ENCODE measurements around the gene KRT73.

KRT73 gene

GRCh38 chr12:52605542-52605941 lies 12.8 kb downstream of the KRT73 start:
- TF ChIP-seq FOXM1 (IDR thresholded peaks at IDR 0.05; ENCODE audit: borderline replicate concordance, low read depth) (no peak), CEBPB (IDR thresholded peaks at IDR 0.05) (no peak), NFIC (IDR thresholded peaks at IDR 0.05) (no peak), ZBTB7A (IDR thresholded peaks at IDR 0.05; ENCODE audit: low read depth) (no peak), MAX (IDR thresholded peaks at IDR 0.05) (no peak), EGR1 (IDR thresholded peaks at IDR 0.05) (no peak), USF1 (IDR thresholded peaks at IDR 0.05) (no peak), YY1 (IDR thresholded peaks at IDR 0.05; ENCODE audit: low read depth) (no peak), RAD21 (IDR thresholded peaks at IDR 0.05; ENCODE audit: low read depth) (no peak), TEAD4 (IDR thresholded peaks at IDR 0.05) (no peak)
- TF ChIP-seq, protein P1, sequence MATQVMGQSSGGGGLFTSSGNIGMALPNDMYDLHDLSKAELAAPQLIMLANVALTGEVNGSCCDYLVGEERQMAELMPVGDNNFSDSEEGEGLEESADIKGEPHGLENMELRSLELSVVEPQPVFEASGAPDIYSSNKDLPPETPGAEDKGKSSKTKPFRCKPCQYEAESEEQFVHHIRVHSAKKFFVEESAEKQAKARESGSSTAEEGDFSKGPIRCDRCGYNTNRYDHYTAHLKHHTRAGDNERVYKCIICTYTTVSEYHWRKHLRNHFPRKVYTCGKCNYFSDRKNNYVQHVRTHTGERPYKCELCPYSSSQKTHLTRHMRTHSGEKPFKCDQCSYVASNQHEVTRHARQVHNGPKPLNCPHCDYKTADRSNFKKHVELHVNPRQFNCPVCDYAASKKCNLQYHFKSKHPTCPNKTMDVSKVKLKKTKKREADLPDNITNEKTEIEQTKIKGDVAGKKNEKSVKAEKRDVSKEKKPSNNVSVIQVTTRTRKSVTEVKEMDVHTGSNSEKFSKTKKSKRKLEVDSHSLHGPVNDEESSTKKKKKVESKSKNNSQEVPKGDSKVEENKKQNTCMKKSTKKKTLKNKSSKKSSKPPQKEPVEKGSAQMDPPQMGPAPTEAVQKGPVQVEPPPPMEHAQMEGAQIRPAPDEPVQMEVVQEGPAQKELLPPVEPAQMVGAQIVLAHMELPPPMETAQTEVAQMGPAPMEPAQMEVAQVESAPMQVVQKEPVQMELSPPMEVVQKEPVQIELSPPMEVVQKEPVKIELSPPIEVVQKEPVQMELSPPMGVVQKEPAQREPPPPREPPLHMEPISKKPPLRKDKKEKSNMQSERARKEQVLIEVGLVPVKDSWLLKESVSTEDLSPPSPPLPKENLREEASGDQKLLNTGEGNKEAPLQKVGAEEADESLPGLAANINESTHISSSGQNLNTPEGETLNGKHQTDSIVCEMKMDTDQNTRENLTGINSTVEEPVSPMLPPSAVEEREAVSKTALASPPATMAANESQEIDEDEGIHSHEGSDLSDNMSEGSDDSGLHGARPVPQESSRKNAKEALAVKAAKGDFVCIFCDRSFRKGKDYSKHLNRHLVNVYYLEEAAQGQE (IDR thresholded peaks at IDR 0.05; ENCODE audit: low read depth) = no peak

GRCh38 chr12:52604859-52605258 lies 13.5 kb downstream of the KRT73 start:
- TF ChIP-seq USF1 (IDR thresholded peaks at IDR 0.05) = peak; percentile 89
- no peak for TF ChIP-seq YY1 (IDR thresholded peaks at IDR 0.05; ENCODE audit: low read depth)

DNA sequence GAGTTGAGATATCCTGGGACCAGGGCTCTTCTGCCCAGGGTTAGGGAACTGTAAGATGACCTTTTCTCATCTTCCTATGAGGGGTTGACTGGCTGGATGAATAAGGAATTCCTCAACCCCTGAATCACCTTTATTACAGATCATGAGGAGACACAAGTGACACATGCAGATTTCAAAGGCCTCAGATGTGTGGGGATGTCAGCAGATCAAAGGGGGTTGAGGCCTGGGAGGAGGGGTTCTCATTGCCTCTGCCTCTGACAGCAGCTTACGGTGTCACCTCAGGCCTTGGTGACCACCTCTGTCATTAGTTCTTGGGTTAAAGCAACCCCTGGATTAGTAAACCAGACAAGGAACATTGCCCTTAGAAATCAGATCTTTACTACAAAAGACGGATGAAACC lies 15.0 kb downstream of the KRT73 start:
- TF ChIP-seq TAF1 (IDR thresholded peaks at IDR 0.05; ENCODE audit: low read depth) (no peak), TEAD4 (IDR thresholded peaks at IDR 0.05) (no peak), YY1 (IDR thresholded peaks at IDR 0.05; ENCODE audit: low read depth) (no peak), EGR1 (IDR thresholded peaks at IDR 0.05) (no peak), MAX (IDR thresholded peaks at IDR 0.05) (no peak), EP300 (IDR thresholded peaks at IDR 0.05; ENCODE audit: borderline replicate concordance) (no peak), USF1 (IDR thresholded peaks at IDR 0.05) (no peak), RAD21 (IDR thresholded peaks at IDR 0.05; ENCODE audit: low read depth) (no peak), CEBPB (IDR thresholded peaks at IDR 0.05) (no peak), TCF12 (IDR thresholded peaks at IDR 0.05; ENCODE audit: low read depth) (no peak), CREB1 (IDR thresholded peaks at IDR 0.05; ENCODE audit: low read depth) (no peak), NFIC (IDR thresholded peaks at IDR 0.05) (no peak), FOXM1 (IDR thresholded peaks at IDR 0.05; ENCODE audit: borderline replicate concordance, low read depth) (no peak), ZBTB7A (IDR thresholded peaks at IDR 0.05; ENCODE audit: low read depth) (no peak)
- TF ChIP-seq, protein P1 (IDR thresholded peaks at IDR 0.05; ENCODE audit: low read depth) = no peak

DNA sequence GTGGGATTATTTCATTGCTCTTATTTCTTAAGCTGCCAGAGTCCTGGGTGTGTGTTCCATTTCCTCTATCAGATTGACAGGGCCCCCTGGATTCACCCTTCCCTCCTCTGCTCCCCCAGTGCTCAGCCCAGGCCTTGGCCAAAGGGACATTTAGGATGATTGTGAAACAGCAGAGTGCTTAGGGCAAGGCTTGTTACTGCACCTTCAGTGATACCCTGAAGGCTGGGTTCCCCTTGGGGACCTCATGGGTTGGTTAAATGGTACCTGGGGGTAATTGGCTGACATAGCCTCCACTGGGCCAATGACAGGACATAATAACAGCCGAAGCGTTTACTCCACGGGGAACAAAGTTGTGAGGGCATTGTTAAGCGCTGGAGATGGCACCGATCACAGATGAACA lies 15.8 kb downstream of the KRT73 start:
- TF ChIP-seq RAD21 (IDR thresholded peaks at IDR 0.05; ENCODE audit: low read depth) = no peak

DNA sequence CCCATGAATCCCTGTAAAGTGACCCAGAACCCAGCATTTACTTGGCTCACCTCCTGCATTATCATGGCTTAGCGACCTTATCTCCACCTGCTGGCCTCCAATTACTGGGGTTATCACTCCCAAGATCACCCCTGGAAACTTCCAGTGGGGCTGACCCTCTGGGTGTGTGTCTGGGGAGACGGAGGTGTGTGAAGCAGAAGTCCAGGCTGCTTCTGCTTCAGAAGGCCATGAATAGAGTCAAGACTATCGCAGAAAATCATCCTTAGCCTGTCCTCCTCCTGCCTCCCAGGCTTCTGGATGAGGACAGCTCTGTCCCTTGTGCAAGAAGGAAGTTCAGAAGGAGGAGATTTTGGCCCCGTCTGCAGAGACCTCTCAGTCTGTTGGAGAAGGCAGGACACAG lies 16.7 kb downstream of the KRT73 start:
- TF ChIP-seq, protein P1 (IDR thresholded peaks at IDR 0.05; ENCODE audit: low read depth) = no peak
- TF ChIP-seq TAF1 (IDR thresholded peaks at IDR 0.05; ENCODE audit: low read depth) (no peak), USF1 (IDR thresholded peaks at IDR 0.05) (no peak), TEAD4 (IDR thresholded peaks at IDR 0.05) (no peak), FOXM1 (IDR thresholded peaks at IDR 0.05; ENCODE audit: borderline replicate concordance, low read depth) (no peak), TCF12 (IDR thresholded peaks at IDR 0.05; ENCODE audit: low read depth) (no peak), RAD21 (IDR thresholded peaks at IDR 0.05; ENCODE audit: low read depth) (no peak), CREB1 (IDR thresholded peaks at IDR 0.05; ENCODE audit: low read depth) (no peak), ZBTB7A (IDR thresholded peaks at IDR 0.05; ENCODE audit: low read depth) (no peak), YY1 (IDR thresholded peaks at IDR 0.05; ENCODE audit: low read depth) (no peak), CEBPB (IDR thresholded peaks at IDR 0.05) (no peak), EGR1 (IDR thresholded peaks at IDR 0.05) (no peak), MAX (IDR thresholded peaks at IDR 0.05) (no peak), EP300 (IDR thresholded peaks at IDR 0.05; ENCODE audit: borderline replicate concordance) (no peak), NFIC (IDR thresholded peaks at IDR 0.05) (no peak)

Measured in Ishikawa (cell line).